ENCODE results near the gene NFE2L2. TPM values are rescaled to one million over a fixed set of nuclear protein-coding genes. Genes with fewer than 3 reads are reported as not detected.

Gene NFE2L2
- total RNA-seq, 1 donor from 2014 or later: 32.3 TPM

DNA sequence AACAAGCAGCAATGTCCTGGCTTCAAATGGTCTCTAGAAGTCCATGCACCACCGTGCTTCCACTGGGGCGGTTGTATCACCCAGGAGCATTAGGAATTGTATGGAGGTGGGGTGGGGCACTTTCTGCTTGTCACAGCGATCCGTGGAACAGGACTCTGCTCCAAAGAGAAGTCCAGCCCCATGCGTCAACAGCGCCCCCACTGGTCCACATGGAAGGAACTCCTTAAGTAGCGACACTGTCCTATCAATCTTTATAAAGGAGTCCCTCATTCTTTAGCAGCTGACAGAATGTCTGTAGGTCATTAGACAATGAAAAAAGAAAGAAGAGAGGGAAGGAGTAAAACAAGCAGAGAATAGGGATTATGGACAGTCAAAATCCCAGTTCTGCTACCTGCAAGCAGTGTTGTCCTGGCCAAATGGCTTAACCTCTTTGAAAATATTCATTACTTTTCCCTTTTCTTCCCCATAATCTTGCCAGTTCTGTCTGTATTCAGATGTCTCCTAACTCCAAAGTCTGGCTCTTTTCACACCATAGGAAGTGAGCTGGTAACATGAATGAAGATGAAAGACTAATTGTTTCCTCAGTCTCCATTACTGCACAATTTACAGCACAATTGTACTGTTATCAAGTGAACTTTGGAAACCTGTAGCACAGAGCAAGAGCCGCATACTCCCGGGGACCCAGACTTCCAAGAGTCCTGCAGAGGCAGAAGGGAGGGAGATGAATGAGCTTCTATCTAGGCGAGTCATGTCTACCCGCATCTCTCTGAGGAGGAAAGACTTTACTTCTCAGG is 9.9 kb downstream of the NFE2L2 start:
- H3K4me1 Mint-ChIP-seq: peaks cover 46% of the 10 kb centered on the region
- H3K27me3 Mint-ChIP-seq (ENCODE audit: low read depth): no peaks in the 10 kb centered on the region
- no peak overlapping the region for H3K4me3 Mint-ChIP-seq
- peaks cover 13% of the 10 kb centered on the region for H3K36me3 Mint-ChIP-seq (ENCODE audit: low read depth)
- H3K9me3 Mint-ChIP-seq: peaks cover 3% of the 10 kb centered on the region
- DNase-seq (ENCODE audit: low read depth, low spot score): peak; percentile 50
- peak; percentile 66 for TF ChIP-seq CTCF (conservative IDR thresholded peaks at IDR 0.05)
- H3K27ac Mint-ChIP-seq (ENCODE audit: unreplicated experiment): no peak overlapping the region

DNA sequence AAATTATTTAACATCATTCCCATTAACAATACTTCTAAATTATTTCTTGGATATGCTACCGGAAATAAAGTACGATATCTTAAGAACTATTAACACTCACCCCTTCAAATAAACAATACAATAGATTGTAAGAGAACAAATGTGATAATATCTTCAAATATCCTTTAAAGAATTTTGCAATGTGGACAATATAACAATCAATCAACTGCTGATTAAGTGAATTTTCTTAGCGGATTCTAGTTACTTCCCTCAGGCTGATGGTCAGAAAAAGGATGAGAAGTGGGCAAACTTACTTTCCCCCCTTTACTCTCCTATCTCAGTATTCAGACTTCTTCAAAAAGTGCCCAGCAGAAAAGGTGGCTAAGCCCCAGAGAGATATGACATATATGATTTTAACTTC is 10.8 kb downstream of the NFE2L2 start:
- TF ChIP-seq CTCF (conservative IDR thresholded peaks at IDR 0.05): no peak
- Mint-ChIP-seq H3K9me3 (peaks cover 3% of the 10 kb centered on the region), H3K36me3 (ENCODE audit: low read depth) (peaks cover 14% of the 10 kb centered on the region), H3K27ac (ENCODE audit: unreplicated experiment) (no peak overlapping the region), H3K27me3 (ENCODE audit: low read depth) (no peaks in the 10 kb centered on the region), H3K4me3 (no peak overlapping the region), H3K4me1 (peaks cover 46% of the 10 kb centered on the region)
- DNase-seq (ENCODE audit: low read depth, low spot score): no peak

DNA sequence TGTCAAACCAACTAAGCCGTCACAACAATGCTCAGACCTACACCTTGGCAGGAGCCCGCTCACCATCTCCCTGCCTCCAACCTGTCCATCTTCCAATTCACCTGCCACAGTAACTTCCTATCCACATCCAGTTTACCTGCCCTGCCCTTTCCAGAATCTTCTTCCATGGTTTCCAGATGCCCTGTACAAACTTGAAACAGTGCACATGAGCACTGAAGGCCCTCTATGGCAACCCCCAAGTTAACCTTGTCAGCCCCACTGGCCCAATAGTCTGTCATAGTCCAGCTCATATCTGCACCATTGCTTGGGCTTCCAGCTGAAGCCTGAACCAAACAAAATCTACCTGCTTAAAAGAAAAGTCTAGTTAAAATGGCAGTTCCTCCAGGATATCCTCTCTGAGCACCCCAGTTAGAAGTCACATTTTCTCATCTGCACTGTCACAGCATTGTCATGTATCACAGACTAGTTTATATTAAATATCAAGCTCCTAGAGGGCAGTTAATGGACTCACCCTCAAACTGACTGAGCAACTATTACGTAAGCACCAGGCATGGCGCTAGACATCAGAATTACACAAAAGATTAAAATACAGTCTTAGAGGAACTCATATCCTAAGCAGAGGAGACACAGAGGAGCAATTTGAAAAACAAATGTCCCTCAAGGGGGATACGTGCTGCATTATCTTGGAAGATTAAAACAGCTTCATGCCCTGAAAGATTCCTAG is 11.6 kb downstream of the NFE2L2 start:
- Mint-ChIP-seq H3K4me3 (no peak overlapping the region), H3K36me3 (ENCODE audit: low read depth) (peaks cover 10% of the 10 kb centered on the region), H3K27ac (ENCODE audit: unreplicated experiment) (no peak overlapping the region), H3K4me1 (peaks cover 46% of the 10 kb centered on the region), H3K27me3 (ENCODE audit: low read depth) (no peaks in the 10 kb centered on the region), H3K9me3 (no peaks in the 10 kb centered on the region)
- DNase-seq (ENCODE audit: low read depth, low spot score): no peak
- TF ChIP-seq CTCF (conservative IDR thresholded peaks at IDR 0.05): no peak

DNA sequence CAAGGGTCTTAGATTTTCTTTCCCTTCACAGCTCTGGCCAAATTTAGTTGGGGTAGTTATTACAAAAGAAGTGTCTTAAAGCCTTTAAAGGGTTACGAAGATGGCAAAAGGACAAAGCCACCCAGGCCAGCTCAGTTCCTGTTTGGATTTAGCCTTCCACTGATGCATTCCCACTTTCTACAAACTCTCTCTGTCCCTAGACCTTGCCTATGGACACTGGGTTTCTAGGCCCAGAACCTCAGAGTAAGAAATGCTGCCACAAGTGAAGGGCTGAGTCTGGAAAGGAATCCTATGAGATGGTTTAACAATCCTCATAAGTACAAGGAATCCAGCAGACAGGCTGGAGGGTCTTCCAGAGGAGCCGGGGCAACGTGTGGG is 13.4 kb downstream of the NFE2L2 start:
- H3K27ac Mint-ChIP-seq (ENCODE audit: unreplicated experiment): no peak overlapping the region
- H3K27me3 Mint-ChIP-seq (ENCODE audit: low read depth): no peaks in the 10 kb centered on the region
- no peak overlapping the region for H3K4me3 Mint-ChIP-seq
- peaks cover 9% of the 10 kb centered on the region for H3K36me3 Mint-ChIP-seq (ENCODE audit: low read depth)
- no peak for DNase-seq (ENCODE audit: low read depth, low spot score)
- no peaks in the 10 kb centered on the region for H3K9me3 Mint-ChIP-seq
- H3K4me1 Mint-ChIP-seq: peaks cover 40% of the 10 kb centered on the region
- TF ChIP-seq CTCF (conservative IDR thresholded peaks at IDR 0.05): no peak

- H3K4me1 Mint-ChIP-seq: peaks cover 41% of the 10 kb centered on the region
- H3K27me3 Mint-ChIP-seq (ENCODE audit: low read depth): no peaks in the 10 kb centered on the region
- no peak overlapping the region for H3K4me3 Mint-ChIP-seq
- DNase-seq (ENCODE audit: low read depth, low spot score): no peak
- TF ChIP-seq CTCF (conservative IDR thresholded peaks at IDR 0.05): no peak
- H3K27ac Mint-ChIP-seq (ENCODE audit: unreplicated experiment): no peak overlapping the region
- H3K36me3 Mint-ChIP-seq (ENCODE audit: low read depth): peaks cover 9% of the 10 kb centered on the region
- H3K9me3 Mint-ChIP-seq: no peaks in the 10 kb centered on the region
Measured at GRCh38 chr2:177250461-177250860, 14.1 kb downstream of the NFE2L2 start.
